Stomach smooth muscle (tissue), 2 donors: ENCODE data around the gene TBKBP1.

ENCODE experiments used
- H3K27ac ChIP-seq: one replicate; pipeline ENCODE4 v1.7.0; 2013; ENCODE audit warnings: mild to moderate bottlenecking, low read length, inconsistent platforms
- H3K27me3 ChIP-seq, 2 donors: one replicate each; pipeline ENCODE4 v1.7.0; 2013; ENCODE audit warnings: low read length in 2 of 2; ENCODE audit not compliant: insufficient read depth in 2 of 2, control insufficient read depth in 1 of 2
- H3K36me3 ChIP-seq, 2 donors: one replicate each; pipeline ENCODE4 v1.7.0; 2013; ENCODE audit warnings: low read length in 2 of 2; ENCODE audit not compliant: control insufficient read depth in 2 of 2, insufficient read depth in 2 of 2
- H3K4me1 ChIP-seq: one replicate; pipeline ENCODE4 v1.7.0; 2013; ENCODE audit warnings: low read length; ENCODE audit not compliant: control insufficient read depth, insufficient read depth
- H3K4me3 ChIP-seq, 2 donors: one replicate each; pipeline ENCODE4 v1.7.0; 2013; ENCODE audit warnings: low read length in 2 of 2
- H3K9ac ChIP-seq, 2 donors: one replicate each; pipeline ENCODE4 v1.7.0; 2013; ENCODE audit warnings: low read length in 2 of 2, mild to moderate bottlenecking in 1 of 2
- H3K9me3 ChIP-seq, 2 donors: one replicate each; pipeline ENCODE4 v1.7.0; 2013; ENCODE audit warnings: low read length in 2 of 2; ENCODE audit not compliant: control insufficient read depth in 2 of 2
- donor health status: healthy.
- donor health status: Pancreatic carcinoma.

TBKBP1 gene

DNA sequence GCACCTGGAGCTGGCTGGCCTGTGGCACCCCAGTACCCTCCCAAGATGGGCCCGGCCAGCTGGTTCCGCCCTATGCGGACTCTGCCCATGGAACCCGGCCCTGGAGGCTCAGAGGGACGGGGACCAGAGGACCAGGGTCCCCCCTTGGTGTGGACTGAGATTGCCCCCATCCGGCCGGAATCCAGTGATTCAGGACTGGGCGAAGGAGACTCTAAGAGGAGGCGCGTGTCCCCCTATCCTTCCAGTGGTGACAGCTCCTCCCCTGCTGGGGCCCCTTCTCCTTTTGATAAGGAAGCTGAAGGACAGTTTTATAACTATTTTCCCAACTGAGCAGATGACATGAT lies 51.0 kb downstream of the TBKBP1 start:
- Histone ChIP-seq H3K27me3 (peaks cover 22 to 32% of the 10 kb centered on the region in 2 donors), H3K36me3 (no peaks in the 10 kb centered on the region), H3K9me3 (no peaks in the 10 kb centered on the region), H3K9ac (no peak overlapping the region), H3K27ac (no peak overlapping the region), H3K4me3 (no peak overlapping the region), H3K4me1 (no peaks in the 10 kb centered on the region)

DNA sequence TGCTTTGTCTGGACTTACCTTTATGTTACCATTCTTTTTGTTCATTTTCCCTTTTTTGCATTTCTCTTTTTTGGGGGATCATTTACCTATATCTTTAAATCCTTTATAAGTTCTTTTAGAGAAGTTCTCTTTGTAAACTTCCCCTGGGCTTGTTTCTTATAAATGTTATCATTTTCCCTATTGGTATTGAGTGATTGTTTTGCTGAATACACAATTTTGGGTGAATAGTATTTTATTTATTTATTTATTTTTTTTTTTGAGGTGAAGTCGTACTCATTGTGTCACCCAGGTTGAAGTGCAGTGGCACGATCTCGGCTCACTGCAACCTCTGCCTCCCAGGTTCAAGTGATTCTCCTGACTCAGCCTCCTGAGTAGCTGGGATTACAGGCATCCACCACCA lies 57.5 kb downstream of the TBKBP1 start:
- Histone ChIP-seq H3K9ac (no peak overlapping the region), H3K4me1 (no peaks in the 10 kb centered on the region), H3K4me3 (no peak overlapping the region), H3K27ac (no peak overlapping the region), H3K27me3 (peaks cover 2 to 3% of the 10 kb centered on the region in 2 donors), H3K36me3 (no peaks in the 10 kb centered on the region), H3K9me3 (no peaks in the 10 kb centered on the region)

GRCh38 chr17:47757386-47757785 lies 63.4 kb downstream of the TBKBP1 start:
- peaks cover 0 to 6% of the 10 kb centered on the region in 2 donors for H3K9me3 ChIP-seq
- H3K4me3 ChIP-seq, result no peak overlapping the region

DNA sequence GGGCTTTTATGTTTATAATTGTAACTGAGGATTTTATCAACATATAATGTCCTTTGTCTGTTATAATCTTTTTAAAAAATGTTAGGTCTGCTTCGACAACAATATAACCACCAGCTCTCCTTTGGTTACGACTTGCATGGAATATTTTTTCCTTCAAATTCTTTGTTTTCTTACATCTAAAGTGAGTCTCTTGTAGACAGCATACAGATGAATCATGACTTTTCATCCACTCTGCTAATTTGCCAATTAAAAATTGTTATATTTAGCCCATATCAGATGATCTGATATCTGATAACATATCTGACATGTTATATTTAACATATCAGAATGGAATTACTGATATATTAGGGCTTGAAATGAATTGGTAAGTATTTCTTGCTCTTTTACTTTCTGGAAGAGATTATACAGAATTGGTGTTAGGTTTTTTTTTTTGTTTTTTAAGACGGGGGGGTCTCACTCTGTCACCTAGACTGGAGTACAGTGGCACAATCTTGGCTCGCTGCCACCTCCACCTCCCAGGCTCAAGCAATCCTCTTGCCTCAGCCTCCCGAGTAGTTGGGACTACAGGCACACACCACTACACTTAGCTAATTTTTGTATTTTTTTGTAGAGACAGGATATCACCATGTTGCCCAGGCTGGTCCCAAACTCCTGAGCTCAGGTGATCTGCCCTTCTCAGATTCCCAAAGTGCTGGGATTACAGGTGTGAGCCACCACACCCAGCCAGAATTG lies 66.6 kb downstream of the TBKBP1 start:
- no peaks in the 10 kb centered on the region for H3K36me3 ChIP-seq
- H3K27ac ChIP-seq, result no peak overlapping the region
- H3K4me1 ChIP-seq, result no peaks in the 10 kb centered on the region
- H3K9ac ChIP-seq, result no peak overlapping the region
- peaks cover 5 to 6% of the 10 kb centered on the region in 2 donors for H3K9me3 ChIP-seq
- no peak overlapping the region for H3K4me3 ChIP-seq
- peaks cover 0 to 5% of the 10 kb centered on the region in 2 donors for H3K27me3 ChIP-seq

More at GRCh38 chr17:47757386-47757785, 63.4 kb downstream of the TBKBP1 start:
- Histone ChIP-seq H3K27me3 (peaks cover 2 to 3% of the 10 kb centered on the region in 2 donors), H3K36me3 (no peaks in the 10 kb centered on the region), H3K27ac (no peak overlapping the region), H3K4me1 (no peaks in the 10 kb centered on the region), H3K9ac (no peak overlapping the region)
